ENCODE measurements around the gene RHBG.

The RHBG gene

GRCh38 chr1:156422602-156423091, 53.6 kb downstream of the RHBG start:
- in situ Hi-C loops (cut with MboI; ENCODE audit: low sequenced_read_pairs): no loop called here

- in situ Hi-C loops (cut with MboI; ENCODE audit: low sequenced_read_pairs): no loop called here
These were observed 54.7 kb downstream of the RHBG start for GRCh38 chr1:156423422-156424352.

- in situ Hi-C loops (cut with MboI; ENCODE audit: low sequenced_read_pairs): no loop called here
These were observed 55.9 kb downstream of the RHBG start for GRCh38 chr1:156424806-156425432.

GRCh38 chr1:156425943-156426342, 56.9 kb downstream of the RHBG start:
- in situ Hi-C loops (cut with MboI; ENCODE audit: low sequenced_read_pairs): no loop called here

GRCh38 chr1:156427957-156428356, 58.9 kb downstream of the RHBG start:
- in situ Hi-C loops (cut with MboI; ENCODE audit: low sequenced_read_pairs): no loop called here

- in situ Hi-C loops (cut with MboI; ENCODE audit: low sequenced_read_pairs): no loop called here
These were observed 59.8 kb downstream of the RHBG start for GRCh38 chr1:156428746-156429288.

- in situ Hi-C loops (cut with MboI; ENCODE audit: low sequenced_read_pairs): no loop called here
These were observed 60.5 kb downstream of the RHBG start for GRCh38 chr1:156429313-156430060.

GRCh38 chr1:156430303-156430702, 61.3 kb downstream of the RHBG start:
- in situ Hi-C loops (cut with MboI; ENCODE audit: low sequenced_read_pairs): no loop called here

GRCh38 chr1:156430866-156431265, 61.9 kb downstream of the RHBG start:
- in situ Hi-C loops (cut with MboI; ENCODE audit: low sequenced_read_pairs): no loop called here

- in situ Hi-C loops (cut with MboI; ENCODE audit: low sequenced_read_pairs): no loop called here
These were observed 62.4 kb downstream of the RHBG start for GRCh38 chr1:156431366-156431765.

GRCh38 chr1:156431769-156432668, 63.0 kb downstream of the RHBG start:
- in situ Hi-C loops (cut with MboI; ENCODE audit: low sequenced_read_pairs): no loop called here

- in situ Hi-C loops (cut with MboI; ENCODE audit: low sequenced_read_pairs): no loop called here
These were observed 63.6 kb downstream of the RHBG start for GRCh38 chr1:156432669-156433018.

GRCh38 chr1:156433032-156433431, 64.0 kb downstream of the RHBG start:
- in situ Hi-C loops (cut with MboI; ENCODE audit: low sequenced_read_pairs): no loop called here

- in situ Hi-C loops (cut with MboI; ENCODE audit: low sequenced_read_pairs): no loop called here
These were observed 64.6 kb downstream of the RHBG start for GRCh38 chr1:156433602-156434001.

All from HL-60/S4 (cell line).